ENCODE measurements around the gene TNFRSF18. TPM values are rescaled to one million over a fixed set of nuclear protein-coding genes. Genes with fewer than 3 reads are reported as not detected.

TNFRSF18 gene
- polyA plus RNA-seq, 2 of the 4 experiments (the other 2 are of a cell fraction) = not detected

- no peak for TF ChIP-seq POLR2AphosphoS2 (conservative IDR thresholded peaks at IDR 0.05; ENCODE audit: low read length)
- TF ChIP-seq REST (IDR thresholded peaks at IDR 0.05) = no peak
- no peak for TF ChIP-seq ATOH8 (CRISPR knock-in tag; IDR thresholded peaks at IDR 0.05; ENCODE audit: low read depth)
- no peak for TF ChIP-seq HES2 (IDR thresholded peaks at IDR 0.05)
- POLR2A ChIA-PET = no interaction called here
Observed at GRCh38 chr1:1255078-1255477, 48.7 kb upstream of the TNFRSF18 start.

GRCh38 chr1:1254667-1254998 lies 48.2 kb upstream of the TNFRSF18 start:
- ATAC-seq = no peak
- Histone ChIP-seq H3K27ac (no peak overlapping the region), H3K4me2 (no peak overlapping the region), H3K4me1 (no peaks in the 10 kb centered on the region), H3K9me3 (no peaks in the 10 kb centered on the region), H3K4me3 (no peak overlapping the region)
- 95% methylated on average over 17 of the region's 21 CpGs for WGBS (ENCODE audit: missing lambda C conversion rate)
- POLR2A ChIA-PET = no interaction called here
- no peak for FAIRE-seq
- DNase-seq (ENCODE audit: low read depth in 1 of 2, low spot score in 1 of 2) = no peak
- CTCF ChIA-PET = interaction anchor here (0.8 to 1.7 kb wide), 3 partner anchors 11 to 133 kb away, joined by 3 read pairs; no protein-coding TSS in a partner anchor
- no peak for TF ChIP-seq HOXB13 (CRISPR knock-in tag; IDR thresholded peaks at IDR 0.05; ENCODE audit: low read depth)

More at GRCh38 chr1:1255078-1255477, 48.7 kb upstream of the TNFRSF18 start:
- no peak for DNase-seq (ENCODE audit: low read depth in 1 of 2, low spot score in 1 of 2)
- no peaks in the 10 kb centered on the region for H3K9me3 ChIP-seq
- H3K4me2 ChIP-seq = no peak overlapping the region
- no peaks in the 10 kb centered on the region for H3K4me1 ChIP-seq
- no peak overlapping the region for H3K27ac ChIP-seq
- no peak overlapping the region for H3K4me3 ChIP-seq
- FAIRE-seq = no peak
- no peak for ATAC-seq
- CTCF ChIA-PET = interaction anchor here (0.8 to 1.7 kb wide), 3 partner anchors 11 to 134 kb away, joined by 3 read pairs; no protein-coding TSS in a partner anchor
- WGBS (ENCODE audit: missing lambda C conversion rate) = 96% methylated on average over 17 of the region's 26 CpGs

- H3K4me1 ChIP-seq = no peaks in the 10 kb centered on the region
- no peak overlapping the region for H3K27ac ChIP-seq
- FAIRE-seq (no peak), DNase-seq (ENCODE audit: low read depth in 1 of 2, low spot score in 1 of 2) (no peak), ATAC-seq (no peak)
- 96% methylated on average over 37 of the region's 50 CpGs for WGBS (ENCODE audit: missing lambda C conversion rate)
- no peak for TF ChIP-seq SMC3 (IDR thresholded peaks at IDR 0.05)
- no peak for TF ChIP-seq MAFK (IDR thresholded peaks at IDR 0.05; ENCODE audit: partially characterized antibody)
- ChIA-PET POLR2A (no interaction called here), CTCF (interaction anchor here (0.8 to 1.7 kb wide), 3 partner anchors 10 to 133 kb away, joined by 3 read pairs; no protein-coding TSS in a partner anchor)
- H3K4me2 ChIP-seq = no peak overlapping the region
- H3K9me3 ChIP-seq = no peaks in the 10 kb centered on the region
- H3K4me3 ChIP-seq = no peak overlapping the region
Observed at GRCh38 chr1:1253972-1254666, 47.7 kb upstream of the TNFRSF18 start.

- Histone ChIP-seq H3K4me3 (no peak overlapping the region), H3K4me2 (no peak overlapping the region), H3K9me3 (no peaks in the 10 kb centered on the region), H3K4me1 (no peaks in the 10 kb centered on the region), H3K27ac (no peak overlapping the region)
- no peak for ATAC-seq
- ChIA-PET CTCF (no interaction called here), POLR2A (no interaction called here)
- WGBS (ENCODE audit: missing lambda C conversion rate) = 96% methylated on average over 9 of the region's 12 CpGs
- TF ChIP-seq KDM5A (IDR thresholded peaks at IDR 0.05) (no peak), PBX3 (IDR thresholded peaks at IDR 0.05) (no peak), CBX2 (IDR thresholded peaks at IDR 0.05; ENCODE audit: borderline replicate concordance, low read depth) (no peak), RNF2 (IDR thresholded peaks at IDR 0.05; ENCODE audit: borderline replicate concordance, low read depth) (no peak), CTCF (IDR thresholded peaks at IDR 0.05) (no peak), ESRRA (IDR thresholded peaks at IDR 0.05; ENCODE audit: borderline replicate concordance, low read length) (no peak), KDM1A (IDR thresholded peaks at IDR 0.05; ENCODE audit: low read depth) (no peak), TFCP2L1 (CRISPR knock-in tag; IDR thresholded peaks at IDR 0.05) (no peak), MAZ (IDR thresholded peaks at IDR 0.05; ENCODE audit: borderline replicate concordance, low read depth, low read length) (no peak), POLR2AphosphoS2 (conservative IDR thresholded peaks at IDR 0.05; ENCODE audit: low read length) (no peak), HOXB13 (CRISPR knock-in tag; IDR thresholded peaks at IDR 0.05; ENCODE audit: low read depth) (no peak), JUN (IDR thresholded peaks at IDR 0.05) (no peak), MAFK (IDR thresholded peaks at IDR 0.05; ENCODE audit: partially characterized antibody) (no peak), CBX8 (IDR thresholded peaks at IDR 0.05) (no peak), USF2 (IDR thresholded peaks at IDR 0.05) (no peak), GATA3 (IDR thresholded peaks at IDR 0.05; ENCODE audit: borderline replicate concordance) (no peak)
- FAIRE-seq = no peak
- DNase-seq (ENCODE audit: low read depth in 1 of 2, low spot score in 1 of 2) = no peak
Observed at GRCh38 chr1:1253314-1253713, 46.9 kb upstream of the TNFRSF18 start.
